HUES64 (cell line): ENCODE data around the gene YBX3.

Source experiments
- H3K27ac ChIP-seq: 2 replicates; pipeline ENCODE4 v1.7.0; 2013; ENCODE audit warnings: low read depth, low read length, inconsistent platforms
- H3K27me3 ChIP-seq: 2 replicates; pipeline ENCODE4 v1.6.1; 2013; ENCODE audit warnings: mild to moderate bottlenecking, low read length; ENCODE audit not compliant: insufficient read depth
- H3K36me3 ChIP-seq: 2 replicates; pipeline ENCODE4 v1.6.1; 2013; ENCODE audit warnings: mild to moderate bottlenecking, low read length; ENCODE audit not compliant: insufficient read depth
- H3K4me1 ChIP-seq: 2 replicates; pipeline ENCODE4 v1.6.1; 2013; ENCODE audit warnings: mild to moderate bottlenecking, low read length, moderate library complexity; ENCODE audit not compliant: insufficient read depth
- H3K4me3 ChIP-seq: 2 replicates; pipeline ENCODE4 v1.5.1; 2013; ENCODE audit warnings: mild to moderate bottlenecking, low read length, moderate library complexity
- H3K9ac ChIP-seq: 2 replicates; pipeline ENCODE4 v1.6.1; 2013; ENCODE audit warnings: mild to moderate bottlenecking, low read depth, low read length
- H3K9me3 ChIP-seq: 2 replicates; pipeline ENCODE4 v1.6.1; 2013; ENCODE audit warnings: low read depth, low read length; ENCODE audit not compliant: insufficient read depth
- WGBS: fragments of 150-250, 120-280 bp; methylation state at CpG from one replicate; pipeline ENCODE4 v1.1.7; 2013; ENCODE audit warnings: missing lambda C conversion rate; 5-methylcytosine and 5-hydroxymethylcytosine counted together

YBX3 gene

DNA sequence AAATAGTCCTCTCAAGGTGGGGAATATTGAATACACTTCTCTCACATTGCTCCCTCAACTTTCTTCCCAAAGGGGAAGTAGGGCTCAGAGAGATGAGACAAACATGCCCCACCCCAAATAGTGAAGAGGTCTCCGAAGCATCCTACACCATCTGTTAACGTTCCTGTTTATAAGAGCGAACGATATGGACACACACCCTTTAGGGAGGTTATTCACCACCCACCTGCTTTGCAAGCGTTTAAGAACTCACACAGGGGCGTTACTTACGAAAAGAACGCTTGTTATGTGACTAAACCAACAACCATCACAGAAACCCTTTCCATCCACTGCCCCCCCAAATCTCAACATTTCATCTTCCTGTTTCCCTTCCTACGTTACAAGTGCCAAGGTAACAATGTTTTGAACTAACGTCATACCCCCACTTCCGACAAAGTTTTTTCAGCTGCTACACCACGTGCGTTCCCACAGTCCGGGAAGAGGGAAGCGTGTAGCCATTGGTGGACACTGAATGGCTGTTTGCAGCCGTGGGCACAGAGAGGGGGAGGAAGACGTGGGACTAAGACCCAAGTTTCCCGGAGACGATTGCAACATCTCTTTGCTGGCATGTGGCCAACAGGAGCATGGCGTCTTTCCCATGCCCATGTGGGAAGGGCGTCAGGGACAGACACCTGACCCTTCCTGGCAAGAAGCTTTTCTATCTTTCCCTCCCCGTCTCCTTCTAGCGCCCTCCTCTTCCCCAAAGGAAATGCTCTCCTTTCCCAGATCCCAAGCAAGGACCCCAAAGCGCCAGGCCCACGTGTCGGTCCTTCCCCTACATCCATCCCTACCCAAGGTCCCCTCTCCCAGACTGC, 1.2 kb downstream of the YBX3 start:
- Histone ChIP-seq H3K9me3 (no peaks in the 10 kb centered on the region), H3K9ac (peak overlapping the region; percentile 79), H3K27me3 (peaks cover 28% of the 10 kb centered on the region), H3K27ac (peak overlapping the region; percentile 57; the same call in 1 of the 2 replicates), H3K4me1 (peaks cover 50% of the 10 kb centered on the region), H3K4me3 (peak overlapping the region; percentile 84), H3K36me3 (peaks cover 11% of the 10 kb centered on the region)
- WGBS: under 1% methylated on average over 26 of the region's 26 CpGs

DNA sequence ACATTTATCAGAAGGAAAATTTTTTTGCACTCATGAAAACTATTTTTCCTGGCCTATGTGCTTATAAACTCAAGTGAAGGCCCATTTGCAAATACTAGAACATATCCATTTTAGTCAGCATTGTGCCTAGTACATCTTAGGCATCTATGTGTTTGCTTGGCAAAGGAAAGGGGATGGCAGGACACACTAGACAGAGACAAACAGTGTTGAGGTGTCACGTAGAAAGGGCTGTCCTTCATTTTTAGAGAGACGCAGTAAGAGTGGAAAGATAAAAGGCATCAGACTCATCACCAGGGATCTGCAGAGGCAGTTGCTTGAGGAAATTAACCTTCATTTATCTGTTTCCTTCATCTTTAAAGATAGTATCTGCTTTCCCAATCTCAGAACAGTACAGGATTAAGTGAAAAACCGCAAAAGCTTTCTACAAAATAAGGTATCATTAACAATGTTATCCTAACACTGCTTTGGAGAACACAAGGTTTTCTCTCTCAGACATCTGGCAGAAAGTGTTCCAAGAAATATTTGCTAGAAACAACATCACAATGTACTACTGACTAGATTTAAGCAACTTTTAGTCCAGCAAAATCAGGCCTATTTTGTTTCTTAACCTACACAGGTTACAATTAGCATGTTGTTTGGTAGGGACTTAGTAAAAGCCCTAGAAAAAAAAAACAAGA, 2.0 kb downstream of the YBX3 start:
- Histone ChIP-seq H3K4me3 (peak overlapping the region; percentile 84), H3K9ac (peak overlapping the region; percentile 79), H3K36me3 (peaks cover 16% of the 10 kb centered on the region), H3K9me3 (no peaks in the 10 kb centered on the region), H3K27ac (no peak overlapping the region), H3K27me3 (peaks cover 27% of the 10 kb centered on the region), H3K4me1 (peaks cover 56% of the 10 kb centered on the region)
- WGBS: 29% methylated on average over 3 of the region's 3 CpGs

DNA sequence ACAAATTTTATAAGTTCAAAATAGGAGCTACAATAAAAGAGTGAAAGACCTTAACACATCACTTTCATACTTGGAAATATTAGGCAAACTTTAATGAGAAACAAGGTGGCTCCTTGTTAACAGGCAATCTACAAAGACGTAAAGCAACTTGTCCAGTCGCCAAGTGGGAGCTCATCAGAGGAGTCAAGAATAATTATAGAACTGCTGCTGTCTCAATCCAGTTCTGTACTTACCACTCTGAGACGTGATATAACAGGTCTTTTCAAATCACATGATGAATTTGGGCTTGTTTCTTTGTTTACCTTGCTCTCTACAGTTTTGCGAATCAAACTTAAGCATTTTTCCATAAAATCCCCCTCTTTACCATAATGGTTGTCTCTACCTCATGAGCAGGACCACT, 3.6 kb downstream of the YBX3 start:
- Histone ChIP-seq H3K36me3 (peaks cover 32% of the 10 kb centered on the region), H3K4me1 (peaks cover 56% of the 10 kb centered on the region), H3K27me3 (peaks cover 11% of the 10 kb centered on the region), H3K4me3 (peak overlapping the region; percentile 84; the same call in 1 of the 2 replicates), H3K9me3 (no peaks in the 10 kb centered on the region), H3K9ac (no peak overlapping the region), H3K27ac (no peak overlapping the region)
- WGBS: 78% methylated on average over 4 of the region's 4 CpGs

DNA sequence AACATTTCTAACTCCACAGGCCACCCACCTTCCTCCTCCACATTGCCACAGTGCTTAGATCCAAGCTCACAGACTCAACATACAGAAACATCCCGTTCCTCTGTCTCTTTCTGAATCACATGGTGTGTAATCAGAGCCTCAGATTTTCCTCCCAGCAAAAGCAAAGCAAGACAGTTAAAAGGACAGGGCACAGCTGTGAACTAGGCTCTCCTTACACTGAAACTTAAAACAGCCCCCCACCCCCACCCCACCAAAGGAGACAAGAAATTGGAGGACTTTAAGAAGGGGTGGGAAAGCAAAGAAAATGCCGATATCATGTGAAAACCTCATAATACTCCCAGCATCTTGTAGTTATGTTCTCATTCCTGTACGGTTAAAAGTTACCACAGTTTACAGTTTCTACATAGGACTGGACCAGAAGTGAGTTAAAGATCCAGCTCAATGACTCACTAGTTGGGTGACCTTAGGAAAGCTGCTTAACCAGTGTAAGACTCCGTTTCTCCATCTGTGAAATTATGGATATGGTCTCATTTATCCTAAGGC, 4.8 kb downstream of the YBX3 start:
- Histone ChIP-seq H3K4me3 (peak overlapping the region; percentile 18), H3K27me3 (no peaks in the 10 kb centered on the region), H3K9me3 (no peaks in the 10 kb centered on the region), H3K9ac (no peak overlapping the region), H3K36me3 (peaks cover 43% of the 10 kb centered on the region), H3K27ac (peak overlapping the region; percentile 15; the same call in 1 of the 2 replicates), H3K4me1 (peaks cover 52% of the 10 kb centered on the region)
- WGBS: 67% methylated on average over 4 of the region's 4 CpGs

DNA sequence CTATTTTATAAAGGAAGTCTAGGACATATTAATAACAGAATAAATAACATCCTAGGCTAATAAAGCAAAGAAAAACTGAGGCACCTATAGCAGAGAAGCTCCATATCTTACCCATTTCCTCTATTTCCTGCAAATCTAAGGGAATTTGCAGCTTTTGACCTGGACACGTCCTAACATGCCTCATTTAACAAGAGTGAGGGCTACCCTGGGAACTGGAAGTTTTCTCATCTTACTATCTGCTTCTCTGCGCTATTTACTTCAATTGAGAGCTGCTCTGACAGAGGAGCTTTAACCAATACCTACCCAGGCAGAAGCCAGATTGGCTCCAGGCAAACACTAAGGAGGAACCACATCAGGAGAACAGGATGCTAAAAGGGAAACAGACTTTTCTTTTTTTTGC, 5.7 kb downstream of the YBX3 start:
- Histone ChIP-seq H3K4me3 (no peak overlapping the region; the same call in 1 of the 2 replicates), H3K4me1 (peaks cover 52% of the 10 kb centered on the region), H3K9me3 (no peaks in the 10 kb centered on the region), H3K9ac (no peak overlapping the region; the same call in 1 of the 2 replicates), H3K27ac (peak overlapping the region; percentile 4; the same call in 1 of the 2 replicates), H3K36me3 (peaks cover 53% of the 10 kb centered on the region), H3K27me3 (no peaks in the 10 kb centered on the region)
- 51% methylated on average over 2 of the region's 2 CpGs for WGBS

DNA sequence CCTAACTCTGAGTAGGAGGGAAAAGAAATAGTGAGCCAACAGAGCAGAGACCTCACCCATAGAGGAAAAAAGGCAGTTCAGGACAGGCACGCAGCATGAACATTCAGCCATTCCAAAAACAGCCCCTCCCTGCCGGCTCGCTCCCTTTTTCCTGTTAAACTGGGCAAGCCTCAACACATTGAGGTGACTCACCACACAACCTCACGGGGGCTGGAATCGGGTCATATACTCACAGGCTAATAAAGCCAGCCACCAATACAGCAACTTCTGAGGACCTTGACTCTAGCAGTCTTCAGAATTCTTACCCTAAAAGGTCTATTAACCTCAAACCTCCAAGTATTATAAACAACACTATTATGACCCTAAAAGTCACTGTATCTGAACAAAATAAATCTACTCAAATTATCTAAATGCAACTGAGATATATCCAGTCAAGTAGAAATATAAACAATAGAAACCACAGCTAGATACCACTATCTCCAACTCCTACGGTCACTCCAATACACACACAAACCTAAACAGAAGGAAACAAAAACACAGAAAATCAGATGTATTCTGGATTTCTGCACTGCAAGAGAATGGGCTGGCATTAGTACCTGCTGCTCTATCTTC, 6.3 kb downstream of the YBX3 start:
- H3K36me3 ChIP-seq: peaks cover 59% of the 10 kb centered on the region
- no peak overlapping the region for H3K27ac ChIP-seq
- H3K4me1 ChIP-seq: peaks cover 52% of the 10 kb centered on the region
- no peak overlapping the region; the same call in 1 of the 2 replicates for H3K4me3 ChIP-seq
- no peaks in the 10 kb centered on the region for H3K9me3 ChIP-seq
- 44% methylated on average over 6 of the region's 6 CpGs for WGBS
- H3K9ac ChIP-seq: no peak overlapping the region
- H3K27me3 ChIP-seq: no peaks in the 10 kb centered on the region

DNA sequence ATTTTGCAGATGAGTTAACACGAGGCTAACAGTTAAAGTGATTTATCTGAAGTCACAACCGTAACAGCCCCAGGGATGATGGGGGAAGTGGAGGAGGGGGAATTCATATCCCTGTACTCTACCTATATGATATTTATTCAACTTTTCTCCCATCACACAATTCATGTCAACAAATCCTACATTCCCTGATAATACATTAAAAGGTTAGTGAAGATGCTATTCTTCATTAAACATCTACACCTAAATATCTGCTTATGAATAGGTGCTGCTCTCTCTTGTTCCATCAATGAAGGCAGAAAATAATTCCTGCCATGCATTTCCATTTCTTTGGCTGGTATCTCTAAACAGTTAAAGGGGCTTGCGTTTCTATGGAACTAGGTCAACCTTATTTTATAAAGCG, 6.8 kb downstream of the YBX3 start:
- H3K9ac ChIP-seq: no peak overlapping the region
- H3K4me1 ChIP-seq: peaks cover 51% of the 10 kb centered on the region
- no peak overlapping the region for H3K27ac ChIP-seq
- no peaks in the 10 kb centered on the region for H3K9me3 ChIP-seq
- 74% methylated on average over 2 of the region's 4 CpGs for WGBS
- H3K36me3 ChIP-seq: peaks cover 64% of the 10 kb centered on the region
- no peak overlapping the region for H3K4me3 ChIP-seq
- no peaks in the 10 kb centered on the region for H3K27me3 ChIP-seq

DNA sequence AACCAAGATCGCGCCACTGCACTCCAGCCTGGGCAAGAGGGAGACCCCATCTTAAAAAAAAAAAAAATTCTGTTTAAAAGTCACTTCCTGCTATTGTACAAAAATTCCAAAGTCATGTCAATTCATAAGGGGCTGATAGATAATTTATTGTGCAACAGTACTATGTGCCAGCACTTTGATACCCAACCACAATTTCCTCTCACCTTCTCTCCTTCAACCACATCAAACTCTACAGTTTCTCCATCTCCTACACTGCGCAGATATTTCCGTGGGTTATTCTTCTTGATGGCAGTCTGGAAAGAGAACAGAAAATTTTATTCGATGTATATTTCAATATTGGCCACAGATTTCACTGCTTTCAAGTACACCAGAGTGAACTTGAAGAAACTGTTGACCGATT, 7.6 kb downstream of the YBX3 start:
- Histone ChIP-seq H3K9ac (no peak overlapping the region), H3K4me3 (no peak overlapping the region), H3K4me1 (peaks cover 43% of the 10 kb centered on the region), H3K27me3 (no peaks in the 10 kb centered on the region), H3K27ac (no peak overlapping the region), H3K9me3 (no peaks in the 10 kb centered on the region), H3K36me3 (peaks cover 72% of the 10 kb centered on the region)
- over 99% methylated on average over 6 of the region's 6 CpGs for WGBS

DNA sequence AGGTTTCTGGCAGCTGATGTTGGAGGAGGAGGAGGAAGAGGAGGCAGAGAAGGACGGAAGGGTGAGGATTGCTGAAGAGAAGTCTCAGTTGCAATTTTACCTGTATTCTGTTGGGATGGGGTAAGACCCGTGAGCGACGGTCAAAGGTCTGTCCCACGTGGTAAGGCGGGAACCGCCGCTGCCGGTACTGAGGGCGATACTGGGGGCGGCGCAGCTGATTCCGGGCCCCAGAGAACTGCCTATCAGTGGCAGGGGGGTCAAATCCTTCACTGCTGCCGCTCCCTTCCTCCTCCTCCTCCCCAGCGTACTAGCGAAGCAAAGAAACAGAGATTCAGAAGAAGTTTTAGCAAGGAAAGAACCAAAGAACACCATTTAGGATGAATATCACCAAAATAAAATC, 13.3 kb downstream of the YBX3 start:
- WGBS: 97% methylated on average over 16 of the region's 16 CpGs
- no peak overlapping the region for H3K27ac ChIP-seq
- no peak overlapping the region for H3K4me3 ChIP-seq
- no peaks in the 10 kb centered on the region for H3K9me3 ChIP-seq
- peaks cover 97% of the 10 kb centered on the region for H3K36me3 ChIP-seq
- no peak overlapping the region for H3K9ac ChIP-seq
- no peaks in the 10 kb centered on the region for H3K27me3 ChIP-seq
- H3K4me1 ChIP-seq: no peaks in the 10 kb centered on the region

DNA sequence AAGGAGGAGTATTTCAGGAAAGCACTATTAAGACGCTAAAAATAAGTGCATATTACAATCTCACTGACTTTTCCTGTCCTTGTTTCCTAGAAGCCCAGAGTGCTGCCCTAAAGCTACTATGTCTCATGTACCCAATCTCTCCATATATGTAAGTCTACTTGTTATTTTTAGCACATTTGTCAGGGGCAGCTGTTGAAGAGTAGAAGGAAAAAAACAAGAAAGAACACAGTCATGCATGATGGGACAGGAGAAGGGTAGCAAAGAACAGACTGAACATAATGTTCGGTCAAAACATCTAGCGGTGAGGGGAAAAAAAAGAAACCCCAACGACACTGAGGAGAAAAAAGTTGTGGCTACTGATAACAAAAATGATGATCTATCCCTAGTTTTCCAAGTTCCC, 14.3 kb downstream of the YBX3 start:
- Histone ChIP-seq H3K9ac (no peak overlapping the region), H3K27ac (no peak overlapping the region), H3K4me3 (no peak overlapping the region), H3K9me3 (no peaks in the 10 kb centered on the region), H3K36me3 (peaks cover 97% of the 10 kb centered on the region), H3K27me3 (no peaks in the 10 kb centered on the region), H3K4me1 (no peaks in the 10 kb centered on the region)
- 97% methylated on average over 4 of the region's 4 CpGs for WGBS

DNA sequence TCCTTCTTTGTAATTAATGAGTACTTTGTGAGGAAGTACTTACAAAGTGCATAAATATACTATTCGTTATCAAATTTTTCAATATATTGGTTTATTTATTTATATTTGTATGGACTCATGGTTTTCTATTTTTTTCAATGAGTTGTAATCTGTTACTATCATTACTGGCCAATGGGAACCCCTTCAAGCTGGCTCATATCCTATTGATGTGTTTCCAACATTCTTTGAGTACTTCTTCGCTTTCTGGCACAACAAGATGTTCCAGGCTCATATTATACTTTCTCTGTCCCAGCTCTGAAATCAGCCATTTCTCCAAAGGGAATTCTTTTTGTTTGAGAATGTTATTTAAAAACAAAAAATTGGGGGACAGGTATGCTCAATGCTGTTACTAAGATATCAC, 17.5 kb downstream of the YBX3 start:
- WGBS: 100% methylated on average over 1 of the region's 2 CpGs
- no peak overlapping the region for H3K9ac ChIP-seq
- peaks cover 97% of the 10 kb centered on the region for H3K36me3 ChIP-seq
- no peaks in the 10 kb centered on the region for H3K4me1 ChIP-seq
- no peak overlapping the region for H3K27ac ChIP-seq
- H3K9me3 ChIP-seq: no peaks in the 10 kb centered on the region
- no peaks in the 10 kb centered on the region for H3K27me3 ChIP-seq
- no peak overlapping the region for H3K4me3 ChIP-seq
